ENCODE data around the gene DNTTIP2.

DNA sequence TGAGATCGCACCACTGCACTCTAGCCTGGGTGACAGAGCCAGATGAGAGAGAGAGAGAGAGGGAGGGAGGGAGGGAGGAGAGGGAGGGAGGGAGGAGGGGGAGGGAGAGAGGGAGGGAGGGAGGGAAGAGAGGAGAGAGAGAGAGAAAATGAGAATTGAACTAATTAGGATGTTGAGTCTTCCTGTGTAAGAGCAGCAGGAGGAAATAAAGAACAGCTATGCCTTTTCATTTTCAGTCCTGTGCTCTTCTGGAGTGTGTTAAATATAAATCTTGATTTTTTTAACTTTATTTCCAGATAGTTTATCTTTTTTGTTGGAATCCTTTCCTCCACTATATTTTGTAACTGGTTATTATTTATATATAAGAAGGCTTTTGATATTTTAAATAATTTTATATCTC lies 27.1 kb downstream of the DNTTIP2 start:
- TF ChIP-seq, protein P1, sequence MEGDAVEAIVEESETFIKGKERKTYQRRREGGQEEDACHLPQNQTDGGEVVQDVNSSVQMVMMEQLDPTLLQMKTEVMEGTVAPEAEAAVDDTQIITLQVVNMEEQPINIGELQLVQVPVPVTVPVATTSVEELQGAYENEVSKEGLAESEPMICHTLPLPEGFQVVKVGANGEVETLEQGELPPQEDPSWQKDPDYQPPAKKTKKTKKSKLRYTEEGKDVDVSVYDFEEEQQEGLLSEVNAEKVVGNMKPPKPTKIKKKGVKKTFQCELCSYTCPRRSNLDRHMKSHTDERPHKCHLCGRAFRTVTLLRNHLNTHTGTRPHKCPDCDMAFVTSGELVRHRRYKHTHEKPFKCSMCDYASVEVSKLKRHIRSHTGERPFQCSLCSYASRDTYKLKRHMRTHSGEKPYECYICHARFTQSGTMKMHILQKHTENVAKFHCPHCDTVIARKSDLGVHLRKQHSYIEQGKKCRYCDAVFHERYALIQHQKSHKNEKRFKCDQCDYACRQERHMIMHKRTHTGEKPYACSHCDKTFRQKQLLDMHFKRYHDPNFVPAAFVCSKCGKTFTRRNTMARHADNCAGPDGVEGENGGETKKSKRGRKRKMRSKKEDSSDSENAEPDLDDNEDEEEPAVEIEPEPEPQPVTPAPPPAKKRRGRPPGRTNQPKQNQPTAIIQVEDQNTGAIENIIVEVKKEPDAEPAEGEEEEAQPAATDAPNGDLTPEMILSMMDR (conservative IDR thresholded peaks at IDR 0.05 in 1 of 2, IDR thresholded peaks at IDR 0.05 in 1 of 2; ENCODE audit: low read depth in 1 of 2, low read length in 2 of 2), result no peak
- TF ChIP-seq EZH2 (IDR thresholded peaks at IDR 0.05; ENCODE audit: low read length, missing control alignments), result no peak
